GM21825 (cell line): Measurements from ENCODE around the gene ILKAP.

Experiments used
- ATAC-seq: cut with Tn5 transposase; IDR thresholded peaks from one replicate; pipeline ENCODE4 v1.9.1; 2021; ENCODE audit warnings: mild to moderate bottlenecking, moderate library complexity; ENCODE audit not compliant: unreplicated experiment

The ILKAP gene

GRCh38 chr2:238126338-238126737 is 77.2 kb downstream of the ILKAP start:
- ATAC-seq, result no peak

GRCh38 chr2:238125127-238125885 is 78.2 kb downstream of the ILKAP start:
- ATAC-seq, result no peak

- ATAC-seq, result no peak
Measured at GRCh38 chr2:238124488-238125126, 78.9 kb downstream of the ILKAP start.

GRCh38 chr2:238123991-238124470 is 79.5 kb downstream of the ILKAP start:
- ATAC-seq, result no peak

- ATAC-seq, result no peak
Measured at GRCh38 chr2:238123218-238123971, 80.1 kb downstream of the ILKAP start.

- ATAC-seq, result no peak
Measured at GRCh38 chr2:238122287-238123217, 80.9 kb downstream of the ILKAP start.

GRCh38 chr2:238121511-238122286 is 81.8 kb downstream of the ILKAP start:
- ATAC-seq, result no peak

GRCh38 chr2:238120463-238121298 is 82.8 kb downstream of the ILKAP start:
- no peak for ATAC-seq
